Choroid plexus epithelial cell (primary cell): ENCODE measurements around the gene OR52H1.
A peak's percentile ranks its signal among the peaks of the same experiment; 100 is the strongest.

Source experiments
- DNase-seq: peaks from one replicate; pipeline ENCODE4 v3.0.0-alpha.2; 2010; ENCODE audit warnings: low read depth
- H3K4me3 ChIP-seq: 2 replicates; pipeline ENCODE4 v1.5.1; 2011; ENCODE audit warnings: low read depth, mild to moderate bottlenecking, control low read depth, low read length, moderate library complexity
- CTCF ChIP-seq: conservative IDR thresholded peaks from 2 replicates; pipeline ENCODE4 v1.5.1; 2011; ENCODE audit warnings: low read depth, mild to moderate bottlenecking, control low read depth, inconsistent platforms, low read length, moderate library complexity

OR52H1 gene

GRCh38 chr11:5581014-5581413, 32.7 kb upstream of the OR52H1 start:
- no peak for DNase-seq
- H3K4me3 ChIP-seq, result no peak overlapping the region
- no peak for TF ChIP-seq CTCF

- no peak for DNase-seq
- TF ChIP-seq CTCF, result no peak
- H3K4me3 ChIP-seq, result no peak within 1 kb of the TSS
Measured at GRCh38 chr11:5580577-5580976, 32.2 kb upstream of the OR52H1 start, which contains the start of gene OR52B6. TSS of gene OR52B6 (plus strand) at chr11:5580877. CDS start at chr11:5580877, 0 bp downstream.

- no peak for TF ChIP-seq CTCF
- no peak overlapping the region for H3K4me3 ChIP-seq
- no peak for DNase-seq
Measured at GRCh38 chr11:5577101-5577500, 28.8 kb upstream of the OR52H1 start.

GRCh38 chr11:5575152-5575551, 26.8 kb upstream of the OR52H1 start:
- no peak for DNase-seq
- no peak for TF ChIP-seq CTCF
- no peak overlapping the region for H3K4me3 ChIP-seq

- no peak for TF ChIP-seq CTCF
- DNase-seq, result no peak
- no peak overlapping the region for H3K4me3 ChIP-seq
Measured at GRCh38 chr11:5574654-5575053, 26.3 kb upstream of the OR52H1 start.

GRCh38 chr11:5564259-5565019, 16.1 kb upstream of the OR52H1 start:
- DNase-seq, result peak; percentile 26

More at GRCh38 chr11:5564259-5565019, 16.1 kb upstream of the OR52H1 start:
- no peak overlapping the region for H3K4me3 ChIP-seq
- TF ChIP-seq CTCF, result no peak
